Upper lobe of left lung (tissue), 6 donors: ENCODE data around the gene NOM1. TPM values are rescaled to one million over a fixed set of nuclear protein-coding genes. Genes with fewer than 3 reads are reported as not detected.

Experiments
- ATAC-seq, 2 donors: fragments of 200-7000 bp; cut with Tn5 transposase; one replicate each; pipeline ENCODE4 v1.9.1; 2022; ENCODE audit warnings: mild to moderate bottlenecking in 2 of 2, moderate library complexity in 2 of 2; ENCODE audit not compliant: low FRiP score in 2 of 2
- DNase-seq, 2 donors: peaks; one replicate each; pipeline ENCODE4 v3.0.0-alpha.2; 2019 to 2020
- H3K27ac ChIP-seq, 4 donors: fragments of 200-600 bp; sonication (generic); one replicate each; pipeline ENCODE4 v1.5.1; 2016 to 2019
- H3K27me3 ChIP-seq, 4 donors: fragments of 200-600 bp; sonication (generic); one replicate each; pipeline ENCODE4 v1.5.1; 2017 to 2019
- H3K36me3 ChIP-seq, 4 donors: fragments of 200-600 bp; sonication (generic); one replicate each; pipeline ENCODE4 v1.5.1; 2016 to 2019
- H3K4me1 ChIP-seq, 4 donors: fragments of 200-600 bp; sonication (generic); one replicate each; pipeline ENCODE4 v1.5.1; 2018 to 2019
- H3K4me3 ChIP-seq, 4 donors: fragments of 200-600 bp; sonication (generic); one replicate each; pipeline ENCODE4 v1.5.1; 2017 to 2019; ENCODE audit warnings: mild to moderate bottlenecking in 2 of 4, moderate library complexity in 1 of 4
- H3K9me3 ChIP-seq, 4 donors: fragments of 200-600 bp; sonication (generic); one replicate each; pipeline ENCODE4 v1.5.1; 2018 to 2019
- CTCF ChIP-seq, 6 experiments: fragments of 450-650 bp in 4 of 6; fragments of 200-600 bp in 2 of 6; sonication (generic) in 2 of 6; IDR thresholded peaks; one replicate each; pipeline ENCODE4 v1.5.1; 2016 to 2019; ENCODE audit warnings: antibody characterized with exemption in 6 of 6
- EP300 ChIP-seq, 4 donors: sonication (generic); formaldehyde crosslinking; IDR thresholded peaks; one replicate each; pipeline ENCODE4 v1.5.1; 2017; ENCODE audit warnings: antibody characterized with exemption in 4 of 4, control low read depth in 2 of 4
- POLR2A ChIP-seq, 4 donors: fragments of 450-650 bp; IDR thresholded peaks; one replicate each; pipeline ENCODE4 v1.5.1; 2016 to 2017; ENCODE audit warnings: antibody characterized with exemption in 4 of 4, mild to moderate bottlenecking in 2 of 4
- POLR2AphosphoS5 ChIP-seq, 2 donors: sonication (generic); formaldehyde crosslinking; IDR thresholded peaks; one replicate each; pipeline ENCODE4 v1.5.1; 2017; ENCODE audit warnings: antibody characterized with exemption in 2 of 2
- WGBS, 2 donors: methylation state at CpG; one replicate each; pipeline ENCODE4 v1.1.5; 2017 to 2018; 5-methylcytosine and 5-hydroxymethylcytosine counted together
- total RNA-seq, 6 donors: library from RNA; depleted of rRNA in 4 of 6; stranded (reverse); fragments of >200 nt in 4 of 6; gene quantifications; one replicate each; pipeline versions ENCODE4 v1.1.0 to v1.2.1, GENCODE V29; 2016 to 2021
- donor health status: DM: no; HTN: no; CAD: no; lungs with moderate emphysema.
- donor health status: DM: no; HTN: yes; CAD: no; lungs with severe emphysema.

The NOM1 gene
- total RNA-seq, 6 donors from 2014 or later: 18.7 to 49.2 (median 22.8) TPM

- no peaks in the 10 kb centered on the region for H3K36me3 ChIP-seq
Measured at GRCh38 chr7:156979007-156979606, 29.6 kb downstream of the NOM1 start.

GRCh38 chr7:156979711-156980110, 30.2 kb downstream of the NOM1 start:
- 96 to 98% methylated on average over 4 of the region's 4 CpGs for WGBS, 2 donors
- no peak for ATAC-seq
- DNase-seq: no peak

More at GRCh38 chr7:156979007-156979606, 29.6 kb downstream of the NOM1 start:
- TF ChIP-seq POLR2AphosphoS5 (IDR thresholded peaks at IDR 0.05): no peak
- TF ChIP-seq CTCF (IDR thresholded peaks at IDR 0.05): no peak
- TF ChIP-seq POLR2A (IDR thresholded peaks at IDR 0.05): no peak
- no peak for TF ChIP-seq EP300 (IDR thresholded peaks at IDR 0.05)
- Histone ChIP-seq H3K4me3 (no peak overlapping the region), H3K4me1 (no peaks in the 10 kb centered on the region), H3K9me3 (peaks cover 0 to 9% (median 5%) of the 10 kb centered on the region in 4 donors), H3K27ac (no peak overlapping the region), H3K27me3 (no peaks in the 10 kb centered on the region)
- no peak for ATAC-seq
- 83 to 96% methylated on average over 1 of the region's 1 CpG for WGBS, 2 donors
- no peak for DNase-seq

DNA sequence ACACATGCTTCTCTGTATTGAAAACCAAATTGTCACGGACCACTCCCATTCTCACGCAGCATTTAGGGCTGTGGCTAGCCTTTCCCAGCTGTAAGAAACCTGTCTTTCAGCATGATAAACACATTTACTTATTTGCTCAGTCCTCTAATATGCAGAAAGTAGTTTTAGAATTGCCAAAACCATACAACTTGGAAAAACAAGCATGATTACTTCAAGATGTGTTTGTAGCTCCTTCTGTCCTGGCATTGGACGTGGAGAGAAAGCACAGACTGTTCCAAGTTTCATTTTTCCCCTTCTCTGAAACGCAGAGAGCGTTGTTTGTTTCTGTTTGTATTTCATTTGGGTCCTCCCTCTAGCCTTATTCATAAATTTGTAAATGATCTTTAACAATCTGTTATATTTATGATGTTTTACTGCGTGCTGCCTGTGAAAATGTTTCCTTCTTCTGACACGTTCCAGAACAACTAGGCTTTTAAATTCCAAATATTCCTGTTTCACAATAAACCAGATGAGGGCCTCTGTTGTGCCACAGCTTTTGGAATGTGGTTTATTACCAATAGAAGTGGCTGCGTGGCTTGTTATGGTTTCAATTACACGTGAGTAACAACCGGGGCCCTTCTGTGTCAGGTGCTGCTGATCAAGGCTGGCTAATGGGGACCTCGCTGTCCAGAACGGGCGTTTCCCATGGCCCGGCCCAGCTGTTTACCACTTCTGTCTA, 34.8 kb downstream of the NOM1 start:
- WGBS, 2 donors: 71 to 80% methylated on average over 14 of the region's 14 CpGs
- no peaks in the 10 kb centered on the region for H3K4me1 ChIP-seq
- no peak overlapping the region for H3K4me3 ChIP-seq
- peak in 1 of 2 donors; percentile 41 for ATAC-seq
- TF ChIP-seq POLR2AphosphoS5 (IDR thresholded peaks at IDR 0.05) (no peak), EP300 (IDR thresholded peaks at IDR 0.05) (no peak), POLR2A (IDR thresholded peaks at IDR 0.05) (no peak), CTCF (IDR thresholded peaks at IDR 0.05) (no peak)
- no peaks in the 10 kb centered on the region for H3K27me3 ChIP-seq
- no peak overlapping the region for H3K27ac ChIP-seq
- no peak for DNase-seq
- peaks cover 0 to 5% (median 2%) of the 10 kb centered on the region in 4 donors for H3K9me3 ChIP-seq
- no peaks in the 10 kb centered on the region for H3K36me3 ChIP-seq

More at GRCh38 chr7:156979711-156980110, 30.2 kb downstream of the NOM1 start:
- H3K27ac ChIP-seq: no peak overlapping the region
- H3K36me3 ChIP-seq: no peaks in the 10 kb centered on the region
- peaks cover 0 to 9% (median 5%) of the 10 kb centered on the region in 4 donors for H3K9me3 ChIP-seq
- no peak overlapping the region for H3K4me3 ChIP-seq
- no peaks in the 10 kb centered on the region for H3K27me3 ChIP-seq
- no peaks in the 10 kb centered on the region for H3K4me1 ChIP-seq
- TF ChIP-seq CTCF (IDR thresholded peaks at IDR 0.05): no peak
- no peak for TF ChIP-seq EP300 (IDR thresholded peaks at IDR 0.05)
- TF ChIP-seq POLR2A (IDR thresholded peaks at IDR 0.05): no peak
- no peak for TF ChIP-seq POLR2AphosphoS5 (IDR thresholded peaks at IDR 0.05)

DNA sequence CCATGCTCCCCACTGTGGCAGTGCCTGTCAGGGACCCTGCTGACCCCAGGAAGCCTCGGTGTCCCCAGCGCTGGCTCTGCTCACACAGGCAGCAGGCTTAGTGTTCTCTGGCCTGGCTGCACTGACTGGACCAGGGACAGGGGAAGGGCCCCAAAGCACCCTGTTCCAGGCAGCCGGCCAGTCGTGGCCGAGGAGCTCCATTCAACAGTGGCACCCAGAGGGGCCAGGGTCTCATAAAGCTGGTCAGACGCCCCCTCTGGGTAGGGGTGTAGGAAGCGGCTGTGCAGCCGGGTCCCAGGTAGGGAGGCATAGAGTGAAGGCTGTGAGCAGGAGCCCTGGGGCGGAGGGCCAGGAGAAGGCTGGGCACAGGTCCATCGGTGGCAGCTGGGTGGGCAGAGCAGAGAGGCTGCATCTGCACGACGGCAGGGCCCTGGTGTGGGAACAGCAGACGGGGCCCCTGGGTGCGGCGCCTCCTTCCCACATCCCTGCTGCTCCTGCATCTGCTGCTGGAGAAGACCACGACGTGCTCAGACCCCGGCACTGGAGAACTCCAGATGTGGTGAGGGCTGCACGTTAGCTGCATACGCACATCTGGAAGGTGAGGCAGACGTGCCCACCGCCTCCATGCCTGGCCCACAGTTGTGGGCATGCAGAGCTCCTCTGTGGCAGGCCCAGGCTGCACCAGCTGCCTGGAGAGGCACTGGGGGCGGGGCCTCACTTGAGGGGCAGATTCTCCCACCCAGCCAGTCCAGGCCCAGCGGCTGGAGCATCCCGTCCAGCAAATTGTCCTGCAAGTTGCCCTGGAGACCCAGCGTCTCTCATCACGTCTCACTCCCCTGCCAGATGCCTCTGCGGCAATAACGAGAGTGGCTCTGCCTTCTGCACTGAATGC, 35.8 kb downstream of the NOM1 start:
- no peak overlapping the region for H3K27ac ChIP-seq
- H3K4me1 ChIP-seq: no peaks in the 10 kb centered on the region
- no peak for DNase-seq
- no peaks in the 10 kb centered on the region for H3K27me3 ChIP-seq
- H3K36me3 ChIP-seq: no peaks in the 10 kb centered on the region
- TF ChIP-seq POLR2AphosphoS5 (IDR thresholded peaks at IDR 0.05) (no peak), POLR2A (IDR thresholded peaks at IDR 0.05) (no peak), EP300 (IDR thresholded peaks at IDR 0.05) (no peak)
- 87 to 90% methylated on average over 12 to 29 of the region's 29 CpGs for WGBS, 2 donors
- H3K4me3 ChIP-seq: no peak overlapping the region
- peak; percentile 14 to 50 for ATAC-seq
- no peaks in the 10 kb centered on the region for H3K9me3 ChIP-seq

- Histone ChIP-seq H3K9me3 (no peaks in the 10 kb centered on the region), H3K27ac (no peak overlapping the region), H3K36me3 (no peaks in the 10 kb centered on the region), H3K27me3 (no peaks in the 10 kb centered on the region), H3K4me1 (no peaks in the 10 kb centered on the region), H3K4me3 (no peak overlapping the region)
- DNase-seq (no peak), ATAC-seq (no peak)
- TF ChIP-seq CTCF (IDR thresholded peaks at IDR 0.05) (no peak), POLR2AphosphoS5 (IDR thresholded peaks at IDR 0.05) (no peak), POLR2A (IDR thresholded peaks at IDR 0.05) (no peak), EP300 (IDR thresholded peaks at IDR 0.05) (no peak)
- WGBS, 2 donors: 88 to 90% methylated on average over 8 of the region's 8 CpGs
Measured at GRCh38 chr7:156986378-156986777, 36.9 kb downstream of the NOM1 start.
